Liver (tissue), 9 donors: ENCODE results near the gene DCD. TPM values are rescaled to one million over a fixed set of nuclear protein-coding genes. Genes with fewer than 3 reads are reported as not detected.
"Not testable (repeated sequence)": the region's sequence is repeated elsewhere in the genome, so short reads cannot be mapped to it uniquely, and the experiment has no call there.

Source experiments
- DNase-seq: peaks from one replicate; pipeline ENCODE4 v3.0.0-alpha.2; 2017; ENCODE audit warnings: low spot score
- H3K27ac ChIP-seq, 2 donors: one replicate each; pipeline ENCODE4 v1.7.0; 2013; ENCODE audit warnings: inconsistent platforms in 2 of 2, low read length in 2 of 2, control low read depth in 1 of 2, low read depth in 1 of 2, mild to moderate bottlenecking in 1 of 2
- H3K27me3 ChIP-seq, 4 donors: one replicate each; pipeline versions ENCODE4 v1.6.1 to v1.7.0; 2013; ENCODE audit warnings: low read length in 3 of 4, inconsistent platforms in 1 of 4, mild to moderate bottlenecking in 1 of 4, moderate library complexity in 1 of 4; ENCODE audit not compliant: control insufficient read depth in 4 of 4, insufficient read depth in 4 of 4
- H3K36me3 ChIP-seq, 4 donors: one replicate each; pipeline versions ENCODE4 v1.6.1 to v1.7.0; 2013; ENCODE audit warnings: low read length in 3 of 4, mild to moderate bottlenecking in 3 of 4, low read depth in 1 of 4, moderate library complexity in 1 of 4; ENCODE audit not compliant: control insufficient read depth in 4 of 4, insufficient read depth in 3 of 4
- H3K4me1 ChIP-seq, 4 donors: one replicate each; pipeline versions ENCODE4 v1.6.1 to v1.7.0; 2013; ENCODE audit warnings: low read length in 3 of 4, mild to moderate bottlenecking in 3 of 4, moderate library complexity in 1 of 4; ENCODE audit not compliant: control insufficient read depth in 4 of 4, insufficient read depth in 4 of 4
- H3K4me3 ChIP-seq, 3 donors: one replicate each; pipeline versions ENCODE4 v1.6.1 to v1.7.0; 2013; ENCODE audit warnings: low read length in 3 of 3, control low read depth in 1 of 3, low read depth in 1 of 3, mild to moderate bottlenecking in 1 of 3
- H3K9ac ChIP-seq, 2 donors: one replicate each; pipeline ENCODE4 v1.7.0; 2013; ENCODE audit warnings: low read length in 2 of 2, mild to moderate bottlenecking in 2 of 2, moderate library complexity in 2 of 2, control low read depth in 1 of 2, low read depth in 1 of 2
- H3K9me3 ChIP-seq, 4 donors: one replicate each; pipeline versions ENCODE4 v1.6.1 to v1.7.0; 2013; ENCODE audit warnings: low read length in 3 of 4; ENCODE audit not compliant: control insufficient read depth in 4 of 4
- ATF3 ChIP-seq: IDR thresholded peaks from 2 replicates; pipeline ENCODE4 v1.6.1; 2016; ENCODE audit warnings: antibody characterized with exemption
- FOXA1 ChIP-seq: IDR thresholded peaks from 2 replicates; pipeline ENCODE4 v1.6.1; 2016; ENCODE audit warnings: antibody characterized with exemption
- FOXA2 ChIP-seq: IDR thresholded peaks from 2 replicates; pipeline ENCODE4 v1.6.1; 2016; ENCODE audit warnings: antibody characterized with exemption
- HNF4A ChIP-seq, 2 donors: conservative IDR thresholded peaks; 2 replicates each; pipeline ENCODE4 v1.6.1; 2016; ENCODE audit warnings: antibody characterized with exemption in 2 of 2, mild to moderate bottlenecking in 2 of 2
- HNF4G ChIP-seq: IDR thresholded peaks from 2 replicates; pipeline ENCODE4 v1.6.1; 2016; ENCODE audit warnings: antibody characterized with exemption
- MAX ChIP-seq: IDR thresholded peaks from 2 replicates; pipeline ENCODE4 v1.6.1; 2016; ENCODE audit warnings: antibody characterized with exemption
- NR2F2 ChIP-seq: IDR thresholded peaks from 2 replicates; pipeline ENCODE4 v1.6.1; 2016; ENCODE audit warnings: antibody characterized with exemption
- RAD21 ChIP-seq, 2 donors: IDR thresholded peaks; 2 replicates each; pipeline ENCODE4 v1.6.1; 2016; ENCODE audit warnings: antibody characterized with exemption in 2 of 2, mild to moderate bottlenecking in 2 of 2
- SP1 ChIP-seq: IDR thresholded peaks from 2 replicates; pipeline ENCODE4 v1.6.1; 2018; ENCODE audit warnings: antibody characterized with exemption, mild to moderate bottlenecking
- YY1 ChIP-seq: IDR thresholded peaks from 2 replicates; pipeline ENCODE4 v1.6.1; 2016; ENCODE audit warnings: antibody characterized with exemption, mild to moderate bottlenecking
- WGBS: extraction: QIAGEN DNeasy Blood & Tissue Kit; methylation state at CpG from one replicate; pipeline ENCODE4 v1.1.7; 2013; 5-methylcytosine and 5-hydroxymethylcytosine counted together
- polyA plus RNA-seq, 2 donors: library from polyadenylated mRNA; stranded (reverse) in 1 of 2; unstranded in 1 of 2; fragments of 200-250 nt in 1 of 2; fragments of >200 nt in 1 of 2; fragmentation: Nextera tagmentation in 1 of 2; extraction: Ambion mirVana in 1 of 2; gene quantifications; one replicate each; pipeline versions ENCODE4 v1.2.1 to v1.2.3, GENCODE V29; 2013 to 2015
- total RNA-seq, 2 donors: library from RNA; depleted of rRNA; stranded (reverse); fragments of >200 nt; gene quantifications; one replicate each; pipeline ENCODE4 v1.2.3, GENCODE V29; 2014
- TF ChIP-seq, protein P1 (sequence below): fragments of 150-350 bp; IDR thresholded peaks from 2 replicates; pipeline ENCODE4 v1.5.1; 2017; ENCODE audit warnings: improper control_type of control experiment, low read depth, low read length; ENCODE audit not compliant: missing input control
- TF ChIP-seq, protein P2 (sequence below): IDR thresholded peaks from 2 replicates; pipeline ENCODE4 v1.6.1; 2016; ENCODE audit warnings: antibody characterized with exemption
- donor health status: healthy.
- donor health status: healthy.
- donor health status: healthy.
- donor health status: healthy.
- donor health status: healthy.

DCD gene
- total and polyA plus RNA-seq, 4 donors: not detected

GRCh38 chr12:54641554-54641953 lies 6.6 kb downstream of the DCD start:
- WGBS: 86% methylated on average over 1 of the region's 1 CpG
- TF ChIP-seq HNF4G (no peak), FOXA1 (no peak), YY1 (no peak)
- H3K27me3 ChIP-seq: peaks cover 0 to 5% (median 0%) of the 10 kb centered on the region in 4 donors
- no peak overlapping the region for H3K9ac ChIP-seq
- no peaks in the 10 kb centered on the region for H3K4me1 ChIP-seq
- DNase-seq: no peak
- H3K36me3 ChIP-seq: no peaks in the 10 kb centered on the region
- H3K9me3 ChIP-seq: no peaks in the 10 kb centered on the region
- H3K27ac ChIP-seq: no peak overlapping the region
- no peak overlapping the region for H3K4me3 ChIP-seq

GRCh38 chr12:54641089-54641488 lies 7.1 kb downstream of the DCD start:
- Histone ChIP-seq H3K36me3 (no peaks in the 10 kb centered on the region), H3K27me3 (peaks cover 0 to 5% (median 0%) of the 10 kb centered on the region in 4 donors), H3K9me3 (no peaks in the 10 kb centered on the region), H3K4me3 (no peak overlapping the region), H3K9ac (no peak overlapping the region), H3K27ac (no peak overlapping the region), H3K4me1 (no peaks in the 10 kb centered on the region)
- 90% methylated on average over 4 of the region's 4 CpGs for WGBS
- no peak for TF ChIP-seq ATF3
- no peak for TF ChIP-seq HNF4A (conservative IDR thresholded peaks at IDR 0.05)
- TF ChIP-seq YY1: no peak
- no peak for TF ChIP-seq FOXA1
- DNase-seq: no peak

GRCh38 chr12:54639112-54639511 lies 9.1 kb downstream of the DCD start:
- H3K9me3 ChIP-seq, DNase-seq, H3K27me3 ChIP-seq, H3K36me3 ChIP-seq, H3K4me3 ChIP-seq, H3K9ac ChIP-seq, H3K4me1 ChIP-seq, H3K27ac ChIP-seq: not testable (repeated sequence)
- 91% methylated on average over 2 of the region's 2 CpGs for WGBS

GRCh38 chr12:54634795-54635194 lies 13.4 kb downstream of the DCD start, which contains the start of gene LACRT:
TSS of gene LACRT (minus strand) at chr12:54634895. CDS start at chr12:54634841, 54 bp downstream.
- no peak within 1 kb of the TSS for H3K9ac ChIP-seq
- H3K36me3 ChIP-seq: no peaks in the 10 kb centered on the region
- no peaks in the 10 kb centered on the region for H3K4me1 ChIP-seq
- no peak within 1 kb of the TSS for H3K27ac ChIP-seq
- WGBS: 77% methylated on average over 2 of the region's 2 CpGs
- no peak for DNase-seq
- no peaks in the 10 kb centered on the region for H3K27me3 ChIP-seq
- TF ChIP-seq NR2F2 (no peak), HNF4G (no peak), FOXA1 (no peak), FOXA2 (no peak), SP1 (no peak), HNF4A (conservative IDR thresholded peaks at IDR 0.05) (no peak), MAX (no peak), RAD21 (IDR thresholded peaks at IDR 0.05) (no peak)
- TF ChIP-seq, protein P1, sequence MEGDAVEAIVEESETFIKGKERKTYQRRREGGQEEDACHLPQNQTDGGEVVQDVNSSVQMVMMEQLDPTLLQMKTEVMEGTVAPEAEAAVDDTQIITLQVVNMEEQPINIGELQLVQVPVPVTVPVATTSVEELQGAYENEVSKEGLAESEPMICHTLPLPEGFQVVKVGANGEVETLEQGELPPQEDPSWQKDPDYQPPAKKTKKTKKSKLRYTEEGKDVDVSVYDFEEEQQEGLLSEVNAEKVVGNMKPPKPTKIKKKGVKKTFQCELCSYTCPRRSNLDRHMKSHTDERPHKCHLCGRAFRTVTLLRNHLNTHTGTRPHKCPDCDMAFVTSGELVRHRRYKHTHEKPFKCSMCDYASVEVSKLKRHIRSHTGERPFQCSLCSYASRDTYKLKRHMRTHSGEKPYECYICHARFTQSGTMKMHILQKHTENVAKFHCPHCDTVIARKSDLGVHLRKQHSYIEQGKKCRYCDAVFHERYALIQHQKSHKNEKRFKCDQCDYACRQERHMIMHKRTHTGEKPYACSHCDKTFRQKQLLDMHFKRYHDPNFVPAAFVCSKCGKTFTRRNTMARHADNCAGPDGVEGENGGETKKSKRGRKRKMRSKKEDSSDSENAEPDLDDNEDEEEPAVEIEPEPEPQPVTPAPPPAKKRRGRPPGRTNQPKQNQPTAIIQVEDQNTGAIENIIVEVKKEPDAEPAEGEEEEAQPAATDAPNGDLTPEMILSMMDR: no peak
- TF ChIP-seq, protein P2, sequence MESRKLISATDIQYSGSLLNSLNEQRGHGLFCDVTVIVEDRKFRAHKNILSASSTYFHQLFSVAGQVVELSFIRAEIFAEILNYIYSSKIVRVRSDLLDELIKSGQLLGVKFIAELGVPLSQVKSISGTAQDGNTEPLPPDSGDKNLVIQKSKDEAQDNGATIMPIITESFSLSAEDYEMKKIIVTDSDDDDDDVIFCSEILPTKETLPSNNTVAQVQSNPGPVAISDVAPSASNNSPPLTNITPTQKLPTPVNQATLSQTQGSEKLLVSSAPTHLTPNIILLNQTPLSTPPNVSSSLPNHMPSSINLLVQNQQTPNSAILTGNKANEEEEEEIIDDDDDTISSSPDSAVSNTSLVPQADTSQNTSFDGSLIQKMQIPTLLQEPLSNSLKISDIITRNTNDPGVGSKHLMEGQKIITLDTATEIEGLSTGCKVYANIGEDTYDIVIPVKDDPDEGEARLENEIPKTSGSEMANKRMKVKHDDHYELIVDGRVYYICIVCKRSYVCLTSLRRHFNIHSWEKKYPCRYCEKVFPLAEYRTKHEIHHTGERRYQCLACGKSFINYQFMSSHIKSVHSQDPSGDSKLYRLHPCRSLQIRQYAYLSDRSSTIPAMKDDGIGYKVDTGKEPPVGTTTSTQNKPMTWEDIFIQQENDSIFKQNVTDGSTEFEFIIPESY: no peak
- H3K4me3 ChIP-seq: no peak within 1 kb of the TSS
- no peaks in the 10 kb centered on the region for H3K9me3 ChIP-seq
